Left forelimb (tissue), 1 donor: ENCODE results near the gene SERPINH1.
"Not testable (repeated sequence)": the region's sequence is repeated elsewhere in the genome, so short reads cannot be mapped to it uniquely, and the experiment has no call there.

Experiments
- DNase-seq: peaks from one replicate; pipeline ENCODE4 v3.0.0-alpha.2; 2018; ENCODE audit warnings: low spot score

SERPINH1 gene

DNA sequence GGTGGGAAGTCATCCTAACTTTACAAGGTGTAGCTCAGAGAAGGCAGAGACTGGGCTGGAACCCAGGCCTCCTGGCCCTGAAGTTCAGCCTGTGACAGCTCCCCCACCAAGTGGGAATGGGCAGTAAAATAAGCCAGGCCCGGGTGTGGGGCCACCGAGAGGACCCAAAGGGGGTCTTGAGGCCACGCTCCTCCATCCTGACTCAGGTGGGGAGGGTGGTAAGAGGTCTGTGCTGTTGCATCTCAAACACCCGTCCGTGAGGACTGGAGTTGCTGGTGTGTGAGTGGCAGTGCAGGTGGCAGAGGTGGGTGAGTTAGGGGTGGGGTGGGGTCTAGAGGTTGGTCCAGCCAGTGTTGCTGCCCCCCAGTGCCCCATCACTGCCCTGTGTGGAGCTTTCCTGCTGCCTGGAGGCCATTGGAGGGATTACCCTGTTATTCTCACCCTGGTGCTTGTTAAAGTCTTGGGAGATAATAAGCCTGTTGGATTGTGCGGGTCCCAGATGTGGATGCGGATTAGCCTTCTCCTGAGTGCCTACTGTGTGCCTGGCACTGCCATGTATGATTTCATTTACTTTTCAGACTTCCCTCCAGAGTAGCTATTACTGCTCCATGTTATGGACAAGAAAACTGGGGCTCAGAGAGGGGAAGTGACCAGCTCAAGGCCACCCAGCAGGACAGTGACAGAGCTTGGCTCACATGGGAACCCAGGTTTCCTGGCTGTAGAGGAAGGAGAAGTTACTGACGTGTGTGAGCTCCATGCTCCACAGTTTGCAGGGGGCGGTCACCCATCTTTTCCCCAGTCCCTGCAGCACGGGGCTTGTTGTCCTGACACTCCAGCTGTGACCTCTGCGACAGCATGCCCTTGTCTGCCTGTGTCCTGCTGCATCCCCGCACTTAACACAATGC, 12.9 kb downstream of the SERPINH1 start:
- DNase-seq, result no peak

DNA sequence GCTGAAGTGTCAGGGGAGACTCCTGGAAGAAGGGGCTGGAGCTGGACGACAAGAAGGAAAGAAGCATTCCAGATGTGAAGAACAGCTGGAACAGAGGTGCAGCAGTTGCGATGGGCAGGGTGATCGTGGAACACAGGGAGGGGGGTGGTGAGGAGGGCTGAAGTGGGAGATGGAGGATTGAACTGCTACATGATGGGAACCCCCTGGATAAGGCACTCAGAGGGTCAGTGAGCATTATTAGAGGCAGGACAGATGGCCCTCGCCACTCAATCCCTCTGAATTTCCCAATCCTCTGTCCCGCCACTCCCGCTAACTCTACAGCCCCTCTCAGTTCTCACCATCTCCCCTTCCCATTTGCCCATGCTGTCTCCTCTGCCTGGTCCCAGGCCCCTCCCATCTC, 14.0 kb downstream of the SERPINH1 start:
- DNase-seq, result no peak

DNA sequence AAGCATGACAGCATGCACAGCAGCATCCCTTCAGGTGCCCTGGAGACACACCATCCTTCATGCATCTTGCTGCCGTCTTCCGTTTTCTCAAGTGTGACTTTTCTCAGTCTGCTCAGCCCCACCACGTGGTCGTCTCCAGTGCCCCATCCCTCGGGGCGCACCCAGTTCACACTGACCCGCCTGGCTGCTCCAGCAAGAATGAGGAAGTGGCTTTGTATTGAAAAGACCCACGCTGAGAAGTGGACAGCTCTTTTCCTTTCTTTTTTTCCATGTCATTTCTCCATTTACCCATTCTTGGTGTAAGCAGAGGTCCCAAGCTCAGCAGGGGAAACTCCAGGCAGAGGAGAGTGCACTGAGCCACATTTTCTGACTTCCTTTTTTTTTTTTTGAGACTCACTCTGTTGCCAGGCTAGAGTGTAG, 14.5 kb downstream of the SERPINH1 start:
- no peak for DNase-seq

DNA sequence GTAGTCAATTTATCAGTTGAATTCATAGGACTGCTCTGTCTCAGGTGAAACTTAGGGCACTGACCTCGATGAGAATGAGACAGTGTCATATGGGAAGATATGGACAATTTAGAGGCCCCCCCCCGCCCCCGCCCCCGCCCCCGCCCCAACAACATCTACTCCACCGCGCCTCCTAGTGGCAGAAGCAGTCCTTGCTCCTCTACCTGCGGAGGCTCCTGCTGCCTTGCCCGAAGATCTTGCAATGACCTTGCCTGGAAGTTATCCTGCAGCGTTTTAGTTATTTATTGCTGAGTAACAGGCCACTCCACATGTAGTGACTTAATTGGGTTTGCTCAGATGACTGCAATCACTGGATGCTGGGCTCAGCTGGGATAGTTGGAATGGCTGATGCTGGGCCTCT, 15.2 kb downstream of the SERPINH1 start:
- no peak for DNase-seq

DNA sequence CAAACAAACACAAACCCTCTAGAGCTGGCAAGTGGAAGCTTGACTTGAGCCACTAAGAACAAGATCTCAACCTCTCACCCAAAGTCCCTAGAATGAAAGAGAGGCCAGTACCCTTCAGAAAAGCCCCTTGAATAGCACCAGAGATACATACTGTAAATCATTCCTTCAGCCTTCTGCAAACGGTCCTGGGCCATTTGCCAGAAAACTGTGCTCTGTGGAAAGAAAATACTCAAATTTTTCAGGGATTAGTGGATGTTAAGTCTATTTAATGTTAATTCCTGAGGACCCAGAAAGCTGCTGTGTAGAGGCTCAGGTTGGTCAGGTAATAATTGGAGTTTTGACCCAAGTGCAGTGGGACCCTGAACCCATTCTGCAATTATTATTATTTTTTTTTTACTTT, 16.9 kb downstream of the SERPINH1 start:
- no peak for DNase-seq

DNA sequence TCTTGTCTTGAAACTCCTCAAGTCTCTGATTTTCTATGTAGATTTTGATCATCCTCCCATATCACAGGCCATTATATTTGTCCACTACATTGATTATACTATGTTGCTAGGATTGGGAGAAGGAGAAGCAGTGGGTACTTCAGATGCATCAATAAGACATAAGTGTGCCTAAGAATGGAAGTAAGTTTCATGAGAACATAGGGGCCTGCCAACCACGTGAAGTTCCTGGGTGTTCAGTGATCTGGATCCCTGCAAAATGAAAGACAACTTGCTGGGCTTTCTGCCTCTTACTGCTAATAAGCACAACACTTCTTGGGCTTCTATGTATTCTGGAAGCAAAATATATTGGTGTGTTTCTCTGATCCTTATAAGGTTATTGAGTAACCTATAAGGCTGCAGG, 17.8 kb downstream of the SERPINH1 start:
- no peak for DNase-seq

DNA sequence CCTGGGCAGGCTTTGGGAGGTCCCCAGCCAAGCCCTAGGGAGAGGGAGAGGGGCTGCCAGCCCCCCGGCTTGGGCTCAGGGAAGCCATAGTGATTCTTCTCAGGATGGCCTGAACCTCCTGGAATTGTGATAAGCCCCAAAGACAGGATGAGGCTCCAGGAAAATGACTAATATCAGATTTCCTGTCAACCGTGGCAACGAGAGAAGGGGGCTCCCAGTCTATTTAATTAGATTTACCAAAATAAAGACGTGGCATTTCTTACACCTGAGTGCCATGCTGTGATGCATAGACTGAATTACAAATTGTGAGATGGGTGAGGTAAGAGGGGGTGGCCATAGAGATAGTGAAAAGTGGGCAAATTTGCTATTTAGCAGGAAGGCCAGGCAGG, 20.4 kb downstream of the SERPINH1 start:
- no peak for DNase-seq

DNA sequence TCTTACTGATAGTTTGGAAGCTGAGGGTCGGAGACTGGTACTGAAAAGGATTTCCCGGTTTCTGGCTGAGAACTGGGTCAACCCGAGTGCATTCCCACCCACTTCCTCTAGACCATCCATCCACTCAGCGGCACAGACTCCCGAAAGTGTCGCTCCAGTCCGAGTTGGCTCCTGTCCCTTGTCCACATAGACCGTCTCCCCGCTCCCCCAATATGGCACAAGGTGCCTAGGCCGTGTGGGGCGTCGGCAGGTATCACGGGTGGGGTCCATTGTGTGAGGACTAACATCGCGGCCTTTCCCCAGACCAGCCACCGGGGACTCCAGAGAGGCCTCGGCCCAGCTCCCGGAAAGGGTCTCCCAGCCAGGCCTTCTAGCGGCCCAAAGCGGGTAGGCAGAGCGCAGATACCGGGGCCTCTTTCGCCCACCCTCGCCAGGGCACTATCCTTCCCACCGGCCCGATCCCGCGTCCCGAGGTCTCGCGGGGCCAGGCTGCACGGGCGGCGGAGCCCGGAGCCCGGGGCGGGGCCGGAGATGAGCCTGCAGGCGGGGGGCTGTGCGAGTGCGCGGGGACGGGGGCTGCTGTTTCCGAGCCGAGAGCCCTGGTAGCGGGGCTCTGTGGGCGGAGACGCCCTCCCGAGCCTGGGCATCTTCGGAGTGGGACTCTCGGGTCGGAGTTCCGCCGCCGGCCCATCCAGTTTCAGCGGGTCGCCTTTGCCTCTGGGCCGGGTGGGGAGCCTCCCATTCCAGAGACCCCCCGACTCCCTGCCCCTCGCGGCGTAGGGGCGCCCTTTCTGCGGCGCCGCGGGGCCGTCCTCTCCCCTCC, 21.1 kb downstream of the SERPINH1 start:
- DNase-seq, result peak; percentile 94

DNA sequence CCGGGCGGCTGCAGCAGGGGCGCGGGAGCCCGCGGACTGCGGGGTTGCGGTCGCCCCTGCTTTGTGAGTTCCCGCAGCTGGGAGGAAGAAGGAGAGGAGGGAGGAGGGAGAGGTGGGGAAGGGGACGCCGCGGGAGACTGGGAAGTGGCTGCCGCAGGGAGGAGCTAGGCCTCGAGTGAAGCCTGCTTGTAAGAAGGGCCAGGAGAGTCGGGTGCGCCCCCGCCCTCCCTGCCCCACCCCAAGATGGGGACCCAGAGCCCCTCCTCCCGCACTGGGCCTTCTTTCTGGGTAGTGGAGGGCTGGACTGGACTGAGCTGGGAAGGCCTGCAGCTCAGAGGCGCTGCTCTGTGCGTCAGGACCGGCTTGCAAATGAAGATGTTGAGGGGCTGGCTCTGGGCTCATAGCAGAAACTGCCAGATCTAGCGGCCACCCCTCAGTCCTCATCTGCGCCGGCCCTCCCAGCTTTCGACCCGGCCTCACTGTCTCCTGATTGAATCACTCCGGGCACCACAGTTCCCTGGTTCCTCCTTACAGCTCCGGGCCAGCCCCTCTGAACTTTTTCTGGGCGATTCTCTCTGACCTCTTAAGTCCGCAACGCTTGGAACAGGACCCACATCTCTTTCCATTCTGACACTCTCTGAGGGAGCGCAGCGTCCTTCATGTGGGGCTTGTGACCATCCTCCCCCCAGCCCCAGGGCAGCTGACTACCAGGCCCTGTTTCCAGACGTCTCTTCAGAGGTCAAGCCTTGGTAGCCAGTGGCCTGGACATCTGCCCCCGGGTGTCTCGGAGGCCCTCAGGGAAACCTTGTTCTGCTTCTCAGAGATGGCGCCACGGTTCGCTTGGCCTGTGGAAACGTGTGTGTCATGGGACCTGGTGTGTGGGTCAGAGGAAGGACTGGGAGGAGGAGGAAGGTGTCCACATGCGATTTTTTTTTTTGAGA, 21.9 kb downstream of the SERPINH1 start:
- peak; percentile 92 for DNase-seq

DNA sequence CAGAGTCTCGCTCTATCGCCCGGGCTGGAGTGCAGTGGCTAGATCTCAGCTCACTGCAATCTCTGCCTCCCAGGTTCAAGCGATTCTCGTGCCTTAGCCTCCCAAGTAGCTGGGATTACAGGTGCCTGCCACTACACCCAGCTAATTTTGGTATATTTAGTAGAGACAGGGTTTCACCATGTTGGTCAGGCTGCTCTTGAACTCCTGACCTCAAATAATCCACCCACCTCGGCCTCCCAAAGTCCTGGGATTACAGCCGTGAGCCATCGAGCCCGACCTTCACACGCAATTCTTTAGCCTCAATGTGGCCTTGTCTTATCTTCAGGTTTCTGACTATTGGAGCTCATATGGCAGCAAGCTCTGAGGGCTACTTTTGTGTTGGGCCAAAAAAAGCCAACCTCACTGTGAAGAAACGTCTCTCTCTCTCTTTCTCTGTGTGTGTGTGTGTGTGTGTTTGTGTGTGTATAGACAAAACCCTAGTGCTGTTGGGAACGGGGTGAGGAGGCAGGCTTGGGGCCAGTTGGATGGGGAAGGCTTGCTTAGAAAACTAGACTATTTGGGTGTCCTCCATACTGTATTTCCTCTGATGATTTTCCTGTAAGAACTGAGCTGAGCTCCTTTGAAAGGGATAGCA, 22.7 kb downstream of the SERPINH1 start:
- not testable (repeated sequence) for DNase-seq

DNA sequence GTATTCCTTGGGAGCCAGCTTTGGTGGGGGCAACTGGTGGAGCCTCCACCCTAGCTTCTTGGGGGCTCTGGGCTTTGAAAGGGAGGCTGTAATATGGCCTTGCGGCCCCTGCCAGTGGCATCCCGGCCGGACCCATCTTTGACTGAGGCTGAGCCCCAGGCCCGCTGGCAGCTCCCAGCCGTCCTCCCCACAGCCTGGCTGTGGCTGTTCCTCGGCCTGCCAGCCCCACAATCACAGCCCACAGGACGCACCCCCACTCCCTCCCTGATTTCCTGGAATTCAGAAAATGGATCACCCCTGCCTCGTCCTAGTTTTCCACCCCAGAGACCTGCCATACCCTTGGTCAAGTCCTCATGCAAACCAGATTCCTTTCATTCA, 23.2 kb downstream of the SERPINH1 start:
- no peak for DNase-seq

DNA sequence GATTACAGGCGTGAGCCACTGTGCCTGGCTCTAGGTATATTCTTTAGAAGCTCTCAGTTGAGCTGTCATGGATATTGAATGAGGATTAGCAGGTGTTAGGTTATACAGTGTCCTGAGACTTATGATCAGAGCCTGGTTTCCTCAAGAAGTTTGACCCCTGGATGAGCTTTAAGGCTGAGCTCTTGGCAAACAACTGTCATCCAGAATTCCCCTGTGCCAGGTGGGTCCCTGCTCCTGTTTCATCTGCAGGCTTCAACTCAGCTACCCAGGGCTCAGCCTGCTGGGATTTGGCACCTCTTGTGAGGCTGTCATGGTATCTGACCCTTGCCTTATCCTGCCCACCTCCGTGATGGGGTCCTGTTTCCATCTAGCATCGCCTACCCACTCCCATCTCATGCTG, 24.3 kb downstream of the SERPINH1 start:
- no peak for DNase-seq

DNA sequence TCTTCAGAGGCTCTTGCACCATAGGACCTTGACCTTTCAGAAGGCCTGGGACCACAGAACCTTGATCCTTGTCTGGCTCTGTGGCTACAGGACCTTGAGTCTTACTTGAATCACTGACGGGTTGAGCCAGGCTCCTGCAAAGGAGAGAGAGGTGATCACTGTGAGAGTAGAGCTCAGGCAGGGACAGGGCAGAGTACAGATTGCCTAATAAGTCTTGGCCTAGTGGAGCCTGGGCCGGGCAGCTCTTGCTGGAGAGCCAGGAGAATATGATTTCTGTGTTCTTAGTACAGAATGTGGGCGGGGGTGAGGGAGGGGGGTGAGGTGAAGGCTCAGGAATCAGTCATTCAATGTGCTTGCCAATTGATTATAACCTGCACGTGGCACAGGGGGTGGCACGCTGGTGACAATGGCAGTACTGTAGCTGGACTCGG, 26.0 kb downstream of the SERPINH1 start:
- no peak for DNase-seq

DNA sequence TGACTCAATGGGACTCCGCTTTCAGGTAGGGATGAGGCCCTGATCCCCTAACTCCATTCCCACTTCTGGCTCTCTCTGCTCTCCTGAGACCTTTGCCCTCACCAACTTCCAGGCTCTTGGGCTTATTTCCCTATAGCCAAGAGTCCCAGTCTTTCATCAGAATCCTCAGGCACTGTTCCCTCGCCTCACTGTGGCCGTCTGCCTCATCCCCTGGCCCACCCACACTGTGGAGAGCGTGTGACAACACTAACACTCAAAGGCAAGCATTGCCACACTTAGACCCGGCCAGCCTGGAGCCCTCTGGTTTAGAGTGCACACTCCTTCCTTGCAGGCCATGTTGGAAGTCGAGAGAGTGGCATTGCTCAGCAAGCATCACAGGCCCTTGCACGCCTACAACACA, 27.0 kb downstream of the SERPINH1 start:
- no peak for DNase-seq

DNA sequence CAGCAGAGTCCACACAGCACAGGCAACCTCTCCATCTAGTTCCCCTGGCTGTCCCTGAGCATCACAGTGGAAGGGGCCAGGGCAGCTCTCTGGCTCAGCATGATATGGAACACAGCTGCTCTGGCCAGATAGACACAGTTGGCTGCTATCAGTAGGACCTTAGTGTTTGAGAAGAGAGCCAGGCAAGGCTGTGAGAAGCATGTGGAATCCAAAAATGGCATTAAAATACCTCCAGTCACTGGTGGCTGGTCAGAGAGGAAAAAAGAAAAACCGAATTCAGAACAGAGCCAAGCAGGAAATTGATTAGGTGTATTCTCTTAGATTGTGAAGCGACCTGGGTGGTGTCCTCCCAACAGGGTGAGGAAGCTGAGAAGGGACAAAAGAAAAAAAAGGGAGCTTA, 27.9 kb downstream of the SERPINH1 start:
- no peak for DNase-seq

DNA sequence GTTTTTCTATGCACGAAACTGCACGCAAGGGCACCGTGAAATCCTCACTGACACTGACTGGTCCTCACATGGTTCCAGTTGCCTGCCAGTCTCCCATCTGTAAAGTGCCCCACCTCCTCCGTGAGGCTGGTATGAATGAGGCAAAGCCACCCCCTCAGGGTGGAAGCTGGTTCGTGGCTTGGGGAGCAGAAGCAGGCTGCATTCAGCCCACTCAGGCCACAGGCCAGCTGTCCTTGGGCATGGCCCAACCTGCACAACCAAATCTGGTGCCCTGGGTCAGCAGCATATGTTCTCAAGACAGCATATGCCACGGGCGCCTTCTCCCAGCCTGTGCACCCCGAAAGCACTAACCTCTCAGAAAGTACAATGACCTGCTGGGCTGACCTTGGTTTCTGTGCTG, 29.3 kb downstream of the SERPINH1 start:
- DNase-seq, result no peak

DNA sequence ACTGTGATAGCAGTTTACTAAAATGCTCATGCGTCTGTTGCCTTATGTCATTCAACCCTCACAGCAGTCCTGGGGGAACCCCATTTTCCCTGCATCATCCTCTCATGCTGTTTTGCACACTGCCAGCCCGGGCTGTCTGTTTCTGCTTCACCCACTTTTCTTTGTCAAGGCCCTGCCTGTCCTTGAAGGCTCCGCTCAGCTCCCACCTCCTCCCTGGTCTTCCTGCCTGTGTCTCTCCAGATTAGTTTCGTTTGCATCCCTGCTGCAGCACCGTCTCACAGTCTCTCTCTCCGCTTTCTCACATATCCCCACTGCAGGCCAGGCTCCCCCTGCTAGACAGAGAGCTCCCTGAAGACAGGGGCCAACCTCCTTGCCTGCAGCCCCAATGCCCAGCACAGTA, 29.9 kb downstream of the SERPINH1 start:
- no peak for DNase-seq

DNA sequence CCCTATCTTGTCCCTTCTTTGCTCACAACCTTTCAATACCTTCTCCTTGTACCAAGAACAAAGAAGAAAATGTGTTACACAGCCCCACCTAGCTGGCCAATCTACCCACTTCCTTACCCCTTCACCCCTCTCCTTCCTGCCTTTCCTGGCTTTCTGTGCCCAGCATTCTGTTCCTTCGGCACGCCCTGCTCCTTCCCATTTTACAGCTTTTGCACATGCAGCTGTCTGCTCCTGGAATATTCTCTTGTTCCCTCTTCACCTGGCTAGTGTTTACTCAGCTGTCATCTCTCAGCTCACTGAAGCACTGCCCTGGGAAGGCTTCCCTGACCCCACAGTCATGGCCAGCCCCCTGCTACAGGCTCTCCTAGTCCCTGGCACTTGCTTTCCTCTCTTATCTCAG, 30.7 kb downstream of the SERPINH1 start:
- no peak for DNase-seq

DNA sequence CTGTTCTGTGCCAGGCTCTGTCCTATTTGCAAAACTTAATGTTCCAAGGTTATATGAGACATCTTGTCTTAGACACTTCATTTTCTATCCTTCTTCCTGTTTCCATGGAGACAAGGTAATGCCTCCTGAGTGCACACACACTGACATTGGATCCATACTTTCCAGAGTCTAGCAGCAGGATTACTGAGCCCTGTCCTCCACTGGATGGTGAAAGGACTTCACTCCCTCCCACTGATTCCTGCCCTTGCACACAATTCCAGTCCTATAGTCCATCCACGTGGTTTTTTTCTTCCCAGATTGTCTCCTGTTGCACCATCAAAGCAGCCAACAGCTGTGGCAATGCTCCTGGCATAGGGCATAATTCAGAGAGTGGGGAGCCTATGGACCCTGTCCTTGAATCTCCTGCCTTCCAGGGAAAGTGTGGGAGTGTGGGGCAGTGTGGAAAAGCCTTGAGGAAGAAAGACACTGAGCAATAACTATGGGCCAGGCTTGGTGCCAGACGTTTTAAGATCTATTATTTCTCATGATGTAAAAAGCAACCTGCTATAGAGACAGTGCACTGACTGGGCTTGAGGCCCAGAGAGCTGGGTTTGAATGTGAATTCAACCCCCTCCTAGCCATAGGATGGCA, 31.3 kb downstream of the SERPINH1 start:
- no peak for DNase-seq

DNA sequence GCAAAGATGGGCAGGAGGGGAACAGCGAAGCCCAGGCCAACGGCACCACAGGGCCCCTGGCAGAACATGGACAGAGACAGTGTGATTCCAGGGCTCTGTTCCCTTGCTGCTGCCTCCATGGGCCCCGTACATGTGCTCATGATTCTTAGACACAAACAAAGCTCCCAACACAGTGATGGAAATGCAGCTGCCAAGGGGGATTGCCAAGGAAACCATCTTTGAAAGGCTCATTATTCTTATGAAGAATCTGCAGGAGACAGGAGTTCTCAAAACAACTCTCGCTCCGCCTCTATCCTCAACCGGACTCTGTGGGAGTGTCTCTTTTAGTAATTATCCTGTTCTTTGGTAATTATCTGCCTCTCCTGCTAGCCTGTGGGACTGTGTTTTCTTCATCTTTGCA, 32.2 kb downstream of the SERPINH1 start:
- no peak for DNase-seq

DNA sequence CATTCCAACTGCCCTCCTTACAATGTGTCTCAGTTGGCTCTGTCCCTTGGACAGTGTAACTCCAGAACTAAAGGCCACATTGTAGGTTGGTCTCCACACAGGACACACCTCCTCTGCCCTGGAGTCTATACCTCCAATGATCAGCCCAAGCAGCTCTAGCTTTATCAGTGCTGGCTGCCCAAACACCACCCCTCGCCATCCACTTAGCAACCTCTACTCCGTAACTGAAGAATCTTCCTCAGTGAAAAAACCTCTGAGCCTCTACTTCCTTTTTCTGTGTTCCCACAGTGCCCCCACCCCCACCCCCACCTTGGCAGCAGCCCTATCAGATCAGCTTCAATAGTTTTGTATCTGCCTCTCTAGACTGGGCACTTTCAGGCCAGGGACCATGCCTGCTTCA, 33.4 kb downstream of the SERPINH1 start:
- no peak for DNase-seq
